H9 (cell line): ENCODE results near the gene KCNJ15. TPM values are rescaled to one million over a fixed set of nuclear protein-coding genes. Genes with fewer than 3 reads are reported as not detected.

ENCODE experiments used
- DNase-seq: peaks from one replicate; pipeline ENCODE4 v3.0.0-alpha.2; 2017
- H2AFZ ChIP-seq: one replicate; pipeline ENCODE4 v1.6.1; 2013; ENCODE audit warnings: mild to moderate bottlenecking, low read length, control low read depth, moderate library complexity
- H2AK5ac ChIP-seq: 2 replicates; pipeline ENCODE4 v1.6.1; 2013; ENCODE audit warnings: low read length, control low read depth, mixed read lengths; ENCODE audit not compliant: insufficient read length
- H2BK120ac ChIP-seq: one replicate; pipeline ENCODE4 v1.6.1; 2013; ENCODE audit warnings: low read depth, mild to moderate bottlenecking, low read length, control low read depth, inconsistent platforms; ENCODE audit not compliant: poor library complexity, severe bottlenecking
- H2BK12ac ChIP-seq: 2 replicates; pipeline ENCODE4 v1.6.1; 2013; ENCODE audit warnings: low read length, control low read depth, mixed read lengths, low read depth; ENCODE audit not compliant: insufficient read length
- H2BK15ac ChIP-seq: 2 replicates; pipeline ENCODE4 v1.6.1; 2013; ENCODE audit warnings: low read depth, low read length, control low read depth
- H2BK20ac ChIP-seq: one replicate; pipeline ENCODE4 v1.6.1; 2013; ENCODE audit warnings: low read depth, mild to moderate bottlenecking, low read length, control low read depth, inconsistent platforms; ENCODE audit not compliant: poor library complexity, severe bottlenecking
- H2BK5ac ChIP-seq: 2 replicates; pipeline ENCODE4 v1.6.1; 2013; ENCODE audit warnings: low read length, control low read depth, mixed read lengths; ENCODE audit not compliant: insufficient read length
- H3K14ac ChIP-seq: 2 replicates; pipeline ENCODE4 v1.6.1; 2013; ENCODE audit warnings: low read length, control low read depth; ENCODE audit not compliant: insufficient read depth
- H3K18ac ChIP-seq: 2 replicates; pipeline ENCODE4 v1.6.1; 2013; ENCODE audit warnings: low read depth, mild to moderate bottlenecking, mixed read lengths, low read length, control low read depth; ENCODE audit not compliant: insufficient read length
- H3K23ac ChIP-seq: 2 replicates; pipeline ENCODE4 v1.6.1; 2013; ENCODE audit warnings: low read length, control low read depth, mixed read lengths, low read depth; ENCODE audit not compliant: insufficient read length
- H3K23me2 ChIP-seq: 2 replicates; pipeline ENCODE4 v1.6.1; 2013; ENCODE audit warnings: low read depth, mild to moderate bottlenecking, mixed read lengths, low read length, control low read depth; ENCODE audit not compliant: insufficient read length, poor library complexity, severe bottlenecking
- H3K27ac ChIP-seq: 2 replicates; pipeline ENCODE4 v1.5.1; 2013; ENCODE audit warnings: low read length, control low read depth, mixed read lengths, low read depth; ENCODE audit not compliant: insufficient read length
- H3K27me3 ChIP-seq: 2 replicates; pipeline ENCODE4 v1.6.1; 2013; ENCODE audit warnings: low read length, control low read depth, inconsistent platforms; ENCODE audit not compliant: insufficient read depth
- H3K4ac ChIP-seq: 2 replicates; pipeline ENCODE4 v1.6.1; 2013; ENCODE audit warnings: low read depth, mild to moderate bottlenecking, control low read depth, inconsistent platforms, low read length, moderate library complexity
- H3K4me1 ChIP-seq: 2 replicates; pipeline ENCODE4 v1.6.1; 2013; ENCODE audit warnings: low read length, control low read depth, inconsistent platforms; ENCODE audit not compliant: insufficient read depth
- H3K4me2 ChIP-seq: 2 replicates; pipeline ENCODE4 v1.6.1; 2013; ENCODE audit warnings: low read length, control low read depth, mixed read lengths; ENCODE audit not compliant: insufficient read length, insufficient read depth
- H3K56ac ChIP-seq: 2 replicates; pipeline ENCODE4 v1.6.1; 2013; ENCODE audit warnings: low read depth, mild to moderate bottlenecking, mixed read lengths, low read length, control low read depth; ENCODE audit not compliant: insufficient read length
- H3K79me1 ChIP-seq: 2 replicates; pipeline ENCODE4 v1.6.1; 2013; ENCODE audit warnings: low read depth, mild to moderate bottlenecking, moderate library complexity, low read length, control low read depth, inconsistent platforms; ENCODE audit not compliant: insufficient read depth, poor library complexity, severe bottlenecking
- H3K79me2 ChIP-seq: 2 replicates; pipeline ENCODE4 v1.6.1; 2013; ENCODE audit warnings: low read length, control low read depth, inconsistent platforms; ENCODE audit not compliant: insufficient read depth
- H3K9ac ChIP-seq: 2 replicates; pipeline ENCODE4 v1.6.1; 2013; ENCODE audit warnings: low read length, control low read depth, mixed read lengths; ENCODE audit not compliant: insufficient read length; ENCODE audit errors: extremely low read depth
- H3K9me3 ChIP-seq: one replicate; pipeline ENCODE4 v1.6.1; 2013; ENCODE audit warnings: low read depth, low read length, inconsistent platforms; ENCODE audit not compliant: control insufficient read depth
- H3T11ph ChIP-seq: one replicate; pipeline ENCODE4 v1.6.1; 2013; ENCODE audit warnings: mild to moderate bottlenecking, low read length, control low read depth, inconsistent platforms
- H4K20me1 ChIP-seq: one replicate; pipeline ENCODE4 v1.6.1; 2013; ENCODE audit not compliant: control insufficient read depth, insufficient read length, insufficient read depth
- H4K5ac ChIP-seq: 2 replicates; pipeline ENCODE4 v1.6.1; 2013; ENCODE audit warnings: low read depth, mild to moderate bottlenecking, mixed read lengths, low read length, control low read depth; ENCODE audit not compliant: insufficient read length
- H4K8ac ChIP-seq: replicated peaks from 2 replicates; pipeline ENCODE4 v1.6.1; 2013; ENCODE audit warnings: low read length, control low read depth, mixed read lengths, low read depth; ENCODE audit not compliant: insufficient read length
- H4K91ac ChIP-seq: 2 replicates; pipeline ENCODE4 v1.6.1; 2013; ENCODE audit warnings: low read depth, mild to moderate bottlenecking, moderate library complexity, mixed read lengths, low read length, control low read depth; ENCODE audit not compliant: insufficient read length
- H3K27ac Mint-ChIP-seq, 3 experiments: 2 replicates in 2 of 3; 3 replicates in 1 of 3; pipeline ENCODE4 v1.8.0; 2020 to 2021; ENCODE audit warnings: mixed read lengths in 3 of 3, mild to moderate bottlenecking in 1 of 3, moderate library complexity in 1 of 3
- H3K27me3 Mint-ChIP-seq: 2 replicates; pipeline ENCODE4 v1.8.0; 2021; ENCODE audit warnings: low read depth, mild to moderate bottlenecking, moderate library complexity, mixed read lengths
- H3K36me3 Mint-ChIP-seq, 3 experiments: 2 replicates in 2 of 3; 3 replicates in 1 of 3; pipeline ENCODE4 v1.8.0; 2020 to 2021; ENCODE audit warnings: low read depth in 3 of 3, mixed read lengths in 3 of 3; ENCODE audit not compliant: insufficient read depth in 1 of 3
- H3K4me1 Mint-ChIP-seq, 2 experiments: 2 replicates each; pipeline ENCODE4 v1.8.0; 2020; ENCODE audit warnings: mixed read lengths in 2 of 2
- H3K4me3 Mint-ChIP-seq, 2 experiments: 2 replicates in 1 of 2; 3 replicates in 1 of 2; pipeline ENCODE4 v1.8.0; 2020 to 2021; ENCODE audit warnings: mild to moderate bottlenecking in 2 of 2, mixed read lengths in 2 of 2, moderate library complexity in 1 of 2
- H3K9me3 Mint-ChIP-seq, 2 experiments: 2 replicates in 1 of 2; 3 replicates in 1 of 2; pipeline ENCODE4 v1.8.0; 2020; ENCODE audit warnings: mild to moderate bottlenecking in 2 of 2, mixed read lengths in 2 of 2, moderate library complexity in 1 of 2
- CTCF ChIP-seq: fragments of 200-600 bp; sonication (generic); conservative IDR thresholded peaks from 3 replicates; pipeline ENCODE4 v1.8.0; 2021; ENCODE audit warnings: antibody characterized with exemption, mild to moderate bottlenecking
- WGBS: extraction: QIAGEN DNeasy Blood & Tissue Kit; methylation state at CpG from one replicate; pipeline ENCODE4 v1.1.7; 2013; ENCODE audit warnings: missing lambda C conversion rate, low lambda C conversion rate, mixed read lengths; ENCODE audit not compliant: insufficient read length; ENCODE audit errors: extremely low coverage; 5-methylcytosine and 5-hydroxymethylcytosine counted together
- total RNA-seq: library from RNA; stranded (reverse); gene quantifications from 2 replicates; pipeline ENCODE4 v1.2.1, GENCODE V29; 2021

Gene KCNJ15
- total RNA-seq, 1 experiment from 2014 or later: not detected

DNA sequence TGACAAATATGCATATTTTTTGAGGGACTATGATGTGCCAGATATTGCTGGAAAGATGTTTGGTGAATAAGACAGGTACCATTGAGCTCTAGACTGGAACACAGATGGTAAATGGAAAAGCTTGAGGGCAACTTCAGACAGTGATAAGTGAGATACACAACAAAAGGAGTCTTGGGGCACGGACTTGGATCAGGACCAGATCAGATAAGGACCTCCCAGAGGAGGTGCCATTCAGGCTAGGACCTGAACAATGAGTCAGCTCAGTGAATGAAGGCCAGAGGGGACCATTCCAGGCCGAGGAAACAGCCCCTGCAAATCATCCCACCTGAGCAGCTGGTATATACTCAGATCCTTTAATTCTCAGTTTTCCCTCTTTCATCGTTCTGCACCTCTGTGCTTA, 1.8 kb upstream of the KCNJ15 start:
- H4K20me1 ChIP-seq: no peaks in the 10 kb centered on the region
- no peak overlapping the region for H2BK20ac ChIP-seq
- no peak overlapping the region for H2AFZ ChIP-seq
- H3K27me3 ChIP-seq: no peaks in the 10 kb centered on the region
- no peaks in the 10 kb centered on the region for H3K9me3 ChIP-seq
- no peaks in the 10 kb centered on the region; a peak in 1 of 5 replicates for H3K9me3 Mint-ChIP-seq
- H3K4me1 Mint-ChIP-seq: peaks cover 5 to 12% of the 10 kb centered on the region in 2 experiments; a peak in 3 of 4 replicates
- DNase-seq: no peak
- H2BK5ac ChIP-seq: no peak overlapping the region
- H3K27ac ChIP-seq: no peak overlapping the region
- no peak overlapping the region for H2BK15ac ChIP-seq
- H2BK12ac ChIP-seq: no peak overlapping the region
- H3K4me2 ChIP-seq: no peak overlapping the region
- H3K27ac Mint-ChIP-seq: no peak overlapping the region
- H3K4me1 ChIP-seq: no peaks in the 10 kb centered on the region
- H3K36me3 Mint-ChIP-seq: no peaks in the 10 kb centered on the region
- no peak overlapping the region for H4K5ac ChIP-seq
- no peaks in the 10 kb centered on the region; the same call in 1 of the 2 replicates for H3K27me3 Mint-ChIP-seq
- no peak overlapping the region for H2BK120ac ChIP-seq
- TF ChIP-seq CTCF: no peak
- no peak overlapping the region for H3K4me3 Mint-ChIP-seq
- H2AK5ac ChIP-seq: no peak overlapping the region
- no peaks in the 10 kb centered on the region for H3K79me1 ChIP-seq
- H3K9ac ChIP-seq: no peak overlapping the region
- WGBS: no CpG with 5 or more reads among the region's 3 CpGs
- no peaks in the 10 kb centered on the region for H3K79me2 ChIP-seq
- H3K56ac ChIP-seq: no peak overlapping the region
- H3T11ph ChIP-seq: no peak overlapping the region
- no peak overlapping the region for H3K18ac ChIP-seq
- no peak overlapping the region for H3K23ac ChIP-seq
- H4K8ac ChIP-seq: no peak overlapping the region
- H3K23me2 ChIP-seq: no peaks in the 10 kb centered on the region
- H4K91ac ChIP-seq: no peak overlapping the region
- no peak overlapping the region for H3K14ac ChIP-seq
- H3K4ac ChIP-seq: no peak overlapping the region
